SHP77 (cell line): Measurements from ENCODE around the gene OTOA.
"Not testable (repeated sequence)": the region's sequence is repeated elsewhere in the genome, so short reads cannot be mapped to it uniquely, and the experiment has no call there.

Experiments used
- DNase-seq, 2 experiments: peaks; one replicate each; lab custom pipeline; 2025; lab: John Stamatoyannopoulos, UW

The OTOA gene

GRCh38 chr16:21641916-21642315 lies 21.9 kb upstream of the OTOA start:
- DNase-seq = no peak

GRCh38 chr16:21642861-21643260 lies 20.9 kb upstream of the OTOA start:
- no peak for DNase-seq

- no peak for DNase-seq
These were observed 20.0 kb upstream of the OTOA start for GRCh38 chr16:21643785-21644184.

- no peak for DNase-seq
These were observed 19.1 kb upstream of the OTOA start for GRCh38 chr16:21644674-21645073.

GRCh38 chr16:21645261-21645721 lies 18.5 kb upstream of the OTOA start:
- no peak for DNase-seq

- DNase-seq = no peak
These were observed 17.7 kb upstream of the OTOA start for GRCh38 chr16:21646091-21646490.

GRCh38 chr16:21646721-21647561 lies 16.8 kb upstream of the OTOA start:
- DNase-seq = no peak

- DNase-seq = no peak
These were observed 16.1 kb upstream of the OTOA start for GRCh38 chr16:21647562-21648164.

- not testable (repeated sequence) for DNase-seq
These were observed 13.9 kb upstream of the OTOA start for GRCh38 chr16:21649826-21650406.

GRCh38 chr16:21650521-21650920 lies 13.2 kb upstream of the OTOA start:
- no peak for DNase-seq

- no peak for DNase-seq
These were observed 12.3 kb upstream of the OTOA start for GRCh38 chr16:21651515-21651914.

GRCh38 chr16:21652453-21652852 lies 11.3 kb upstream of the OTOA start, which contains the start of gene IGSF6:
TSS of gene IGSF6 (minus strand) at chr16:21652608. CDS start at chr16:21652598, 10 bp downstream.
- no peak for DNase-seq

- DNase-seq = no peak
These were observed 10.2 kb upstream of the OTOA start for GRCh38 chr16:21653571-21653970.

GRCh38 chr16:21654466-21654865 lies 9.3 kb upstream of the OTOA start:
- no peak for DNase-seq

GRCh38 chr16:21654881-21655280 lies 8.9 kb upstream of the OTOA start:
- no peak for DNase-seq

- peak; percentile 2 to 6 for DNase-seq
These were observed 6.7 kb upstream of the OTOA start for GRCh38 chr16:21656795-21657768.

GRCh38 chr16:21659124-21659523 lies 4.6 kb upstream of the OTOA start:
- no peak for DNase-seq

GRCh38 chr16:21664801-21665492 lies 1.2 kb downstream of the OTOA start:
- no peak for DNase-seq

- no peak for DNase-seq
These were observed 3.0 kb downstream of the OTOA start for GRCh38 chr16:21666772-21667171.

- no peak for DNase-seq
These were observed 3.8 kb downstream of the OTOA start for GRCh38 chr16:21667575-21667974.

GRCh38 chr16:21673469-21673868 lies 9.7 kb downstream of the OTOA start:
- DNase-seq = no peak
